ENCODE measurements around the gene METAP2. TPM values are rescaled to one million over a fixed set of nuclear protein-coding genes. Genes with fewer than 3 reads are reported as not detected.

The METAP2 gene
- total RNA-seq, 1 donor from 2014 or later: 55.8 TPM

GRCh38 chr12:95544756-95545155 lies 70.8 kb downstream of the METAP2 start:
- Histone ChIP-seq H3K4me1 (ENCODE audit: control insufficient read depth in 3 of 3, insufficient read depth in 3 of 3, low read length in 3 of 3) (peaks cover 0 to 8% (median 4%) of the 10 kb centered on the region in 3 donors), H3K27ac (ENCODE audit: low read depth, low read length) (no peak overlapping the region), H3K9me3 (ENCODE audit: control insufficient read depth in 3 of 3, low read length in 3 of 3) (peaks cover 0 to 5% (median 0%) of the 10 kb centered on the region in 3 donors)

GRCh38 chr12:95545303-95545702 lies 71.4 kb downstream of the METAP2 start:
- H3K36me3 ChIP-seq (ENCODE audit: control insufficient read depth in 3 of 3, insufficient read depth in 3 of 3, low read length in 3 of 3): no peaks in the 10 kb centered on the region
- H3K4me1 ChIP-seq (ENCODE audit: control insufficient read depth in 3 of 3, insufficient read depth in 3 of 3, low read length in 3 of 3): peaks cover 0 to 8% (median 4%) of the 10 kb centered on the region in 3 donors
- H3K4me3 ChIP-seq (ENCODE audit: low read length in 3 of 3): no peak overlapping the region
- peaks cover 0 to 5% (median 0%) of the 10 kb centered on the region in 3 donors for H3K9me3 ChIP-seq (ENCODE audit: control insufficient read depth in 3 of 3, low read length in 3 of 3)
- peaks cover 6 to 19% (median 14%) of the 10 kb centered on the region in 3 donors for H3K27me3 ChIP-seq (ENCODE audit: control insufficient read depth in 3 of 3, insufficient read depth in 3 of 3, low read length in 3 of 3)
- H3K9ac ChIP-seq (ENCODE audit: low read depth in 1 of 3, low read length in 3 of 3): no peak overlapping the region
- no peak overlapping the region for H3K27ac ChIP-seq (ENCODE audit: low read depth, low read length)

More at GRCh38 chr12:95544756-95545155, 70.8 kb downstream of the METAP2 start:
- Histone ChIP-seq H3K36me3 (ENCODE audit: control insufficient read depth in 3 of 3, insufficient read depth in 3 of 3, low read length in 3 of 3) (no peaks in the 10 kb centered on the region), H3K27me3 (ENCODE audit: control insufficient read depth in 3 of 3, insufficient read depth in 3 of 3, low read length in 3 of 3) (peaks cover 6 to 19% (median 14%) of the 10 kb centered on the region in 3 donors), H3K9ac (ENCODE audit: low read depth in 1 of 3, low read length in 3 of 3) (no peak overlapping the region), H3K4me3 (ENCODE audit: low read length in 3 of 3) (no peak overlapping the region)

- Histone ChIP-seq H3K4me3 (ENCODE audit: low read length in 3 of 3) (no peak overlapping the region), H3K27me3 (ENCODE audit: control insufficient read depth in 3 of 3, insufficient read depth in 3 of 3, low read length in 3 of 3) (peaks cover 6 to 19% (median 14%) of the 10 kb centered on the region in 3 donors), H3K36me3 (ENCODE audit: control insufficient read depth in 3 of 3, insufficient read depth in 3 of 3, low read length in 3 of 3) (no peaks in the 10 kb centered on the region), H3K27ac (ENCODE audit: low read depth, low read length) (no peak overlapping the region), H3K9ac (ENCODE audit: low read depth in 1 of 3, low read length in 3 of 3) (no peak overlapping the region), H3K9me3 (ENCODE audit: control insufficient read depth in 3 of 3, low read length in 3 of 3) (peaks cover 0 to 5% (median 0%) of the 10 kb centered on the region in 3 donors), H3K4me1 (ENCODE audit: control insufficient read depth in 3 of 3, insufficient read depth in 3 of 3, low read length in 3 of 3) (peaks cover 0 to 8% (median 4%) of the 10 kb centered on the region in 3 donors)
Measured at GRCh38 chr12:95545731-95546490, 72.0 kb downstream of the METAP2 start.

- Histone ChIP-seq H3K4me1 (ENCODE audit: control insufficient read depth in 3 of 3, insufficient read depth in 3 of 3, low read length in 3 of 3) (peaks cover 0 to 8% (median 4%) of the 10 kb centered on the region in 3 donors), H3K27ac (ENCODE audit: low read depth, low read length) (no peak overlapping the region), H3K36me3 (ENCODE audit: control insufficient read depth in 3 of 3, insufficient read depth in 3 of 3, low read length in 3 of 3) (no peaks in the 10 kb centered on the region), H3K27me3 (ENCODE audit: control insufficient read depth in 3 of 3, insufficient read depth in 3 of 3, low read length in 3 of 3) (peaks cover 6 to 19% (median 14%) of the 10 kb centered on the region in 3 donors), H3K9me3 (ENCODE audit: control insufficient read depth in 3 of 3, low read length in 3 of 3) (peaks cover 0 to 5% (median 0%) of the 10 kb centered on the region in 3 donors), H3K4me3 (ENCODE audit: low read length in 3 of 3) (no peak overlapping the region), H3K9ac (ENCODE audit: low read depth in 1 of 3, low read length in 3 of 3) (no peak overlapping the region)
Measured at GRCh38 chr12:95546491-95546813, 72.5 kb downstream of the METAP2 start.

GRCh38 chr12:95547522-95548055 lies 73.6 kb downstream of the METAP2 start:
- Histone ChIP-seq H3K9ac (ENCODE audit: low read depth in 1 of 3, low read length in 3 of 3) (peak overlapping the region in 1 of 3 donors; percentile 45), H3K9me3 (ENCODE audit: control insufficient read depth in 3 of 3, low read length in 3 of 3) (peaks cover 0 to 5% (median 0%) of the 10 kb centered on the region in 3 donors), H3K4me1 (ENCODE audit: control insufficient read depth in 3 of 3, insufficient read depth in 3 of 3, low read length in 3 of 3) (peaks cover 0 to 8% (median 4%) of the 10 kb centered on the region in 3 donors), H3K27ac (ENCODE audit: low read depth, low read length) (no peak overlapping the region), H3K27me3 (ENCODE audit: control insufficient read depth in 3 of 3, insufficient read depth in 3 of 3, low read length in 3 of 3) (peaks cover 6 to 19% (median 14%) of the 10 kb centered on the region in 3 donors), H3K36me3 (ENCODE audit: control insufficient read depth in 3 of 3, insufficient read depth in 3 of 3, low read length in 3 of 3) (no peaks in the 10 kb centered on the region), H3K4me3 (ENCODE audit: low read length in 3 of 3) (peak overlapping the region; percentile 51 to 71 (median 59))

- Histone ChIP-seq H3K27me3 (ENCODE audit: control insufficient read depth in 3 of 3, insufficient read depth in 3 of 3, low read length in 3 of 3) (peaks cover 6 to 19% (median 14%) of the 10 kb centered on the region in 3 donors), H3K4me3 (ENCODE audit: low read length in 3 of 3) (peak overlapping the region; percentile 51 to 71 (median 59)), H3K4me1 (ENCODE audit: control insufficient read depth in 3 of 3, insufficient read depth in 3 of 3, low read length in 3 of 3) (peaks cover 0 to 8% (median 4%) of the 10 kb centered on the region in 3 donors), H3K9me3 (ENCODE audit: control insufficient read depth in 3 of 3, low read length in 3 of 3) (peaks cover 0 to 5% (median 0%) of the 10 kb centered on the region in 3 donors), H3K27ac (ENCODE audit: low read depth, low read length) (no peak overlapping the region), H3K36me3 (ENCODE audit: control insufficient read depth in 3 of 3, insufficient read depth in 3 of 3, low read length in 3 of 3) (no peaks in the 10 kb centered on the region), H3K9ac (ENCODE audit: low read depth in 1 of 3, low read length in 3 of 3) (peak overlapping the region; percentile 33 to 54 (median 45))
Measured at GRCh38 chr12:95548056-95548538, 74.1 kb downstream of the METAP2 start.

GRCh38 chr12:95548539-95549391 lies 74.8 kb downstream of the METAP2 start:
- peaks cover 6 to 19% (median 14%) of the 10 kb centered on the region in 3 donors for H3K27me3 ChIP-seq (ENCODE audit: control insufficient read depth in 3 of 3, insufficient read depth in 3 of 3, low read length in 3 of 3)
- H3K36me3 ChIP-seq (ENCODE audit: control insufficient read depth in 3 of 3, insufficient read depth in 3 of 3, low read length in 3 of 3): no peaks in the 10 kb centered on the region
- no peak overlapping the region for H3K27ac ChIP-seq (ENCODE audit: low read depth, low read length)
- peak overlapping the region; percentile 33 to 54 (median 45) for H3K9ac ChIP-seq (ENCODE audit: low read depth in 1 of 3, low read length in 3 of 3)
- H3K4me1 ChIP-seq (ENCODE audit: control insufficient read depth in 3 of 3, insufficient read depth in 3 of 3, low read length in 3 of 3): peaks cover 0 to 8% (median 4%) of the 10 kb centered on the region in 3 donors
- peaks cover 0 to 5% (median 0%) of the 10 kb centered on the region in 3 donors for H3K9me3 ChIP-seq (ENCODE audit: control insufficient read depth in 3 of 3, low read length in 3 of 3)
- peak overlapping the region; percentile 61 to 71 (median 64) for H3K4me3 ChIP-seq (ENCODE audit: low read length in 3 of 3)

GRCh38 chr12:95549392-95550084 lies 75.6 kb downstream of the METAP2 start:
- peak overlapping the region in 2 of 3 donors; percentile 61 to 70 for H3K4me3 ChIP-seq (ENCODE audit: low read length in 3 of 3)
- H3K9me3 ChIP-seq (ENCODE audit: control insufficient read depth in 3 of 3, low read length in 3 of 3): peaks cover 0 to 5% (median 0%) of the 10 kb centered on the region in 3 donors
- peaks cover 6 to 19% (median 14%) of the 10 kb centered on the region in 3 donors for H3K27me3 ChIP-seq (ENCODE audit: control insufficient read depth in 3 of 3, insufficient read depth in 3 of 3, low read length in 3 of 3)
- H3K36me3 ChIP-seq (ENCODE audit: control insufficient read depth in 3 of 3, insufficient read depth in 3 of 3, low read length in 3 of 3): no peaks in the 10 kb centered on the region
- H3K4me1 ChIP-seq (ENCODE audit: control insufficient read depth in 3 of 3, insufficient read depth in 3 of 3, low read length in 3 of 3): peaks cover 0 to 8% (median 4%) of the 10 kb centered on the region in 3 donors
- H3K9ac ChIP-seq (ENCODE audit: low read depth in 1 of 3, low read length in 3 of 3): no peak overlapping the region
- H3K27ac ChIP-seq (ENCODE audit: low read depth, low read length): no peak overlapping the region

GRCh38 chr12:95551305-95551704 lies 77.4 kb downstream of the METAP2 start, which contains the start of gene USP44:
Gene USP44, minus strand, starts transcription at chr12:95551476. Its CDS starts 17,220 bp downstream, at chr12:95534256.
- H3K9ac ChIP-seq (ENCODE audit: low read depth in 1 of 3, low read length in 3 of 3): no peak within 1 kb of the TSS
- H3K9me3 ChIP-seq (ENCODE audit: control insufficient read depth in 3 of 3, low read length in 3 of 3): peaks cover 0 to 5% (median 0%) of the 10 kb centered on the region in 3 donors
- peaks cover 0 to 8% (median 4%) of the 10 kb centered on the region in 3 donors for H3K4me1 ChIP-seq (ENCODE audit: control insufficient read depth in 3 of 3, insufficient read depth in 3 of 3, low read length in 3 of 3)
- peaks cover 6 to 19% (median 14%) of the 10 kb centered on the region in 3 donors for H3K27me3 ChIP-seq (ENCODE audit: control insufficient read depth in 3 of 3, insufficient read depth in 3 of 3, low read length in 3 of 3)
- H3K4me3 ChIP-seq (ENCODE audit: low read length in 3 of 3): no peak within 1 kb of the TSS
- H3K36me3 ChIP-seq (ENCODE audit: control insufficient read depth in 3 of 3, insufficient read depth in 3 of 3, low read length in 3 of 3): no peaks in the 10 kb centered on the region
- H3K27ac ChIP-seq (ENCODE audit: low read depth, low read length): no peak within 1 kb of the TSS

All from skeletal muscle tissue (tissue), 4 donors.